GM21619 (cell line): ENCODE results near the gene MTERF4.
A peak's percentile ranks its signal among the peaks of the same experiment; 100 is the strongest.
"Not testable (repeated sequence)": the region's sequence is repeated elsewhere in the genome, so short reads cannot be mapped to it uniquely, and the experiment has no call there.

Experiments
- ATAC-seq: cut with Tn5 transposase; IDR thresholded peaks from one replicate; pipeline ENCODE4 v1.9.1; 2021; ENCODE audit not compliant: unreplicated experiment

The MTERF4 gene

DNA sequence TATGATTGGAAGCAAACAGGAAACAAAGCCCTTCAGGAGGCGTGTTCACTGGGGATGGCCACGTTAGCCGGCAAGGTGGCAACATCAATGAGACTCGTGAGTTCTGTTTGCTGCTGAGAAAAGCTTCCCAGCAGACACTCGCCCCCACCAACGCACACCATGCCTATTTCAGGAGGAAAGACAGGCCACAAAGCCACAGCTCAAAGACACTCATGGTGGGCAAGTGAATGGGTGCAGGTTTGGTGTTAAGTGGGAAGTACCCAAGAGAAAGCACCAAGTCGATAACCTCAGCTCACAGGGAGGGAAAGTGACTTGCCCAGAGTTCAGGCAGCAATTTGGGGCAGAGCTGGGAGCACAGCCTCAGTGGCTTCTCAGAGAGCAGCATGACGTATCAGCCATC, 10.5 kb upstream of the MTERF4 start:
- ATAC-seq, result no peak

DNA sequence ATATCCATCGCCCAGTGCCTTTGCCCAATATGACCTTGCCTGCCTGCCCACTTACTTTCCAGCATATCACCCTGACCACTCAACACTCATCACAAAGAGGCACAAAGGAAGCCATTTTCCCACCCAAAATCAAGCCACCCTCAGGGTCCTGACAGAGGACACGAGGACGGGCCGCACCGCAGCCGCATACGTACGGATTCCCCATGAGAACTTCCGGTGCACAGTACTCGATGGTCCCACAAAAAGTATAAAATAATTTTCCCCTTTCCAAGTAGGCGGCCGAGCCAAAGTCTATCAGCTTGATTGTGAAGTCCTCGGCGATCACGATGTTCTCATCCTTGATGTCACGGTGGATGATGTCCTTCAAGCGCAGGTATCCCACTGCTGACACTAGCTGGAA, 10.0 kb upstream of the MTERF4 start:
- no peak for ATAC-seq

GRCh38 chr2:241111440-241111805, 9.3 kb upstream of the MTERF4 start:
- peak; percentile 19 for ATAC-seq

GRCh38 chr2:241110607-241111439, 8.7 kb upstream of the MTERF4 start:
- peak; percentile 43 for ATAC-seq

- ATAC-seq, result no peak
Measured at GRCh38 chr2:241110089-241110606, 8.1 kb upstream of the MTERF4 start.

DNA sequence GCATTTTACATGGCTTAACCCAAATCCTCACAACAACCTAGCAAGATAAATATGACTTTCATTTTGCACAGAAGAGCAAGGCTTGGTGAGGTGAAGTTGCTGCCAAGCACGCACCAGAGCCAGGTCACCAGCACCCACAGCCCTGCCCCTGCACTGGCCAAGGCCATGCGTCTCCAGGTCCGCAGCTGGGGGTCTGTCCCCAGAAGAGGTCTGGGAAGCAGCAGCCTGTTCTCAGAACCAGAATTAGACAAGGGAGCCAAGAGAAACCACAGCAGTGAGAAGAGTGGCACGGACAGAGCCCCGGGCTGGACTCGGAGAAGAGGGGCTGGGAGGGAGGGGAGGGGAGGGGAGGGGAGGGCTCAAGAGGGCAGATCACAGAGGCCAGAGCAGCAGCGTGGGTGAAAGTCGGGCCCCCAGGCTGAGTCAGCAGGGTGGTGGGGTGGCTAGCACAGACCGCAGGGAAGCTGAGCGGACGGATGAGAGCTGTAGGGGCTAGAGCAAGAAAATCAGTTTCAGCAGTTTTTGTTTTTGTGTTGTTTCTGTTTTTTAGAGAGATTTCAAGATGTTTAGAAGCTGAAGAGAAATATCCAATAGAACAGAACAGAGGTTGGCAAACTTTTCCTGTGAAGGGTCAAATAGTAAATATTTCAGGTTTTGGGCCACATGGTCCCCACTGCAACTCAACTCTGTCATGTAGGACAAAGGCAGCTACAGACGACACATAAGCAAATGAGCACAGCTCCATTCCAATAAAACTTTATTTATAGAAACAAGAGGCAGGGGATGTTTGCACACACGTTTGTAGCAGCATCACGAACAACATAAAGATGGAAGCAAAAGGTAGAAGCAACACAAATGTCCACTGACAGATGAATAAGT, 7.4 kb upstream of the MTERF4 start:
- no peak for ATAC-seq

DNA sequence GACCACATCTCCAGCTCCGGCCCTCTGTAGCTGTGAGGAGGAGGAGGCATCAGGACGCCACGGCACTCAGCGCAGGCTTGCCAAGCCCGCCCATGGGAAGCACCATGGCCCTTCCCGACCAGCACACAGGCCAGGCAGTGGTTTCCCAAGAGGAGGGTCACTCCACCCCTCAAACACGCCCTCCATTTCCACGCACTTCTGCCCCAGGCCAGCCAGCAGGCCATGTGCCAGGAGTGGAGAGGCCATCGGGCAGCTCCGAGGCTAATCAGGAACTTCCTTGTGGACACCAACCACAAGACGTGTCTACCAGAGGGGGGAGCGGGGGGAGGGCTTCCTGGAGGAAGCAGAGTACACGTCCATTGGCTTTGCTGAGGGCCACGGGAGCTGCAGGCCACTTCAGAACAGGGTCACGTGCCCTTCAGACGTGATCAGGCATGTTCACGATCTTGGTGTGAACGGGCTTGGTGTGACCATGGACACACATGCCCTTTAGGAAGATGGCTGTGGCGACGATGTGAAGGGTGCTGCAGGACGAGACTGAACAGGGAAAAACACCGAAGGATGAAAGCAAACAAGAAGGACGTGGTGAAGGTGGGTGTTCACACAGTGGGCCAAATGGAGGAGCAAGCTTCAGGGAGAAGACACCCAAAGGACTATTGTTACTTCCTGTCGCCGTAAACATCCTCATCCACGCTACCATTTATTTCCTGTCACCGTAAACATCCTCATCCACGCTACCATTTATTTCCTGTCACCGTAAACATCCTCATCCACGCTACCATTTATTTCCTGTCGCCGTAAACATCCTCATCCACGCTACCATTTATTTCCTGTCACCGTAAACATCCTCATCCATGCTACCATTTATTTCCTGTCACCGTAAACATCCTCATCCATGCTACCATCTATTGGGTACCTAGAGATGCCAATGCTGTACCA, 6.5 kb upstream of the MTERF4 start:
- ATAC-seq, result no peak

DNA sequence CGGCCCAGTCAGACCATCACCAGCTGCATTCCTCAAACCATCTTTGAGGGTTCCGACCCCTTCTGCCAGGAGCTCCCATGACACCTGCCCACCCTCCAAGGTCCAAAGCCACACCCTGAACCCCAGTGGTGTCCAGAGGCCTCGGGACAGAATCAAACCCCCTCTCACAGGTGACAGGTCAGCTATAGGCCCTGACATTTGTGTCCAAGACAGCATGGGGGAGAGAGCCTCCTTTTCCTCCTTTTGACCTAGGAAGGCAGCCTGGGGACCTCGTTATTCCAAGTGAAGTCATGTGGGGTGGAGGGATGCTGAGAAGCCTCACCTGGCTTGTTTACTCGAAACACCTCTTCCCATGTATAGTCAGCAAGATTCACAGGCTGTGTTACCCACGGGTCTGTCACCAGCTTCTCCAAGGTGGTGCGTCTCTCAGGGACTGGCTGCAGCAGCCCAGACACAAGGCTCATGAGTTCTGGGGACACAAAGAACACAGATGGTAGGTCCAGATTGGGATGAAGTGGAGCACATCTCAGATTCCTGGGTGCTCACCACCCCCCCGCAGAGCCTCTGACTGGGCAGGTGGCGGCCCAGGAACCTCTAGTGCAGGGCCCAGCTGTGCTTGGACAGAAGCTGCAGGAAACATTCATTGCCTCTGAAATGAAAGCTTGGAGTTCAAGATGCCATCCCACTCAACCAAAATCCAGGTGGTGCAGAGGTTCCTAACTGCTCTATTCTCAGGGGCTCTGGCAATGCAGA, 5.1 kb upstream of the MTERF4 start:
- no peak for ATAC-seq

- ATAC-seq, result no peak
Measured at GRCh38 chr2:241105641-241106040, 3.6 kb upstream of the MTERF4 start.

GRCh38 chr2:241104611-241105010, 2.5 kb upstream of the MTERF4 start:
- ATAC-seq, result not testable (repeated sequence)

DNA sequence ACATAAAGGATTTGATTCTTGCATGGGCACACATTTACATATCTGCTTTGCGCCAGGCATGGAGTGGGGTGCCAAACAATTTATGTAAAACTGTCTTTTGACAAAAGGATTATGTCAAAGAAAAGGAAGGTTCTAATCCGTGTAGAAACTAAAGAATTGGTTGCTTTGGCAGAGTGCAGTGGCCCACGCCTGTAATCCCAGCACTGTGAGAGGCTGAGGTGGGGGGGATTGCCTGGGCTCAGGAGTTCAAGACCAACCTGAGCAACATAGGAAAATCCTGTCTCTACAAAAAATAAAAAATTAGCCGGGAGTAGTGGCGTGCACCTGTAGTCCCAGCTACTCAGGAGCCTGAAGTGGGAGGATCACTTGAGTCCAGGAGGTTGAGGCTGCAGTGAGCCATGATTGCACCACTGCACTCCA, 1.1 kb upstream of the MTERF4 start:
- ATAC-seq, result no peak

DNA sequence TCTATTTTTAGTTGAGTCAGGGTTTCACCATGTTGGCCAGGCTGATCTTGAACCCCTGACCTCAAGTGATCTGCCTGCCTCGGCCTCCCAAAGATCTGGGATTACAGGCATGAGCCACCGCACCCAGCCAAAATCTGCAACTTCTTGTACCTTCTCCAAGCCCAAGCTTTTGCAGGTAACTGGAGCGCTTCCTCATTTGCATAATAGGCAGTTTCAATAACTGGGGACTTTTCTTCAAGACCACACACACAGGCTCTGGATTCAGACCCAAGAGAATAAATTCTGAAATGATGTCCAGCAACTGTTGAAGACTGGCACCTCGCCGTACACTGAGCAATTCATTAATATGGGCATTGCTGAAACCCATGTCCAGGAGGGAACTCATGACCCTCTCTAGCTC, 2.8 kb downstream of the MTERF4 start:
- no peak for ATAC-seq

GRCh38 chr2:241096979-241097378, 5.1 kb downstream of the MTERF4 start:
- ATAC-seq, result no peak

DNA sequence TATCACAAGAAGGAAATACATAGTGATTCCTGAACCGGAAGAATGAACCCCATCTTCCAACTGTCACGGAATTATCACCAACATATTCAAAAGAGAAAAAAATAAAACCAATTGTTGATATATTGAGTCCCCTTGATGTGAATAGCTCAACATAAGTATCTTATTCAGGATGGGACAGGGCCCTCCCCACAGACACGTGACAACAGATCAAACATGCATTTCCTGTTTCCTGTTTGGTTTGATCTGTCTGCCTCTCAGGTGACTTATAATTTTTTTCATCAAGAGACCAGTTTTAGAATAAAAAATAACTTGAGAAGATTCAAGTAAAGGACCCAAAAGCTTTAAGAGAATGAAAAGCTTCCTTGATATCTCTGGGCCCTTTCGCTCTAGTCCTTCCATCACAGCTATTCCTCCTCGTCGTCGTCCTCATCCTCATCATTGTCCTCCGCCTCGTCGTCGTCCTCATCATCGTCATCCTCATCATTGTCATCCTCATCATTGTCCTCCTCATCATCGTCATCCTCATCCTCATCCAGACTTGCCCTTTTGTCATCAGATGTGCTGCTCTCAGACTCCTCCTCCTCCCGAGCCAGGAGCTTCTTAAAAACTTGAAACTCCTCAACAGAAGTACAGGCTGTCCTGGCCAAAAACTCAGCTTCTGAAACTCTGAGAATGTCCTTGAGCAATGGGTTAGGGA, 6.3 kb downstream of the MTERF4 start:
- no peak for ATAC-seq

GRCh38 chr2:241094924-241095420, 7.1 kb downstream of the MTERF4 start:
- no peak for ATAC-seq

- no peak for ATAC-seq
Measured at GRCh38 chr2:241094172-241094571, 7.9 kb downstream of the MTERF4 start.

- not testable (repeated sequence) for ATAC-seq
Measured at GRCh38 chr2:241093133-241093781, 8.8 kb downstream of the MTERF4 start.

- ATAC-seq, result no peak
Measured at GRCh38 chr2:241092677-241093076, 9.4 kb downstream of the MTERF4 start.
